Renal pelvis (tissue), 4 donors: ENCODE measurements around the gene KDM5B. TPM values are rescaled to one million over a fixed set of nuclear protein-coding genes. Genes with fewer than 3 reads are reported as not detected.
A peak's percentile ranks its signal among the peaks of the same experiment; 100 is the strongest.
"Not testable (repeated sequence)": the region's sequence is repeated elsewhere in the genome, so short reads cannot be mapped to it uniquely, and the experiment has no call there.

ENCODE experiments used
- DNase-seq: peaks from one replicate; pipeline ENCODE4 v3.0.0-alpha.2; 2013
- polyA plus RNA-seq, 3 donors: library from polyadenylated mRNA; unstranded; fragments of 120-200 nt; gene quantifications; one replicate each; pipeline ENCODE4 v1.2.1, GENCODE V29; 2013; ENCODE audit not compliant: insufficient read length in 3 of 3

KDM5B gene
- polyA plus RNA-seq, 3 donors, result 90.6 to 107 (median 97.8) TPM

DNA sequence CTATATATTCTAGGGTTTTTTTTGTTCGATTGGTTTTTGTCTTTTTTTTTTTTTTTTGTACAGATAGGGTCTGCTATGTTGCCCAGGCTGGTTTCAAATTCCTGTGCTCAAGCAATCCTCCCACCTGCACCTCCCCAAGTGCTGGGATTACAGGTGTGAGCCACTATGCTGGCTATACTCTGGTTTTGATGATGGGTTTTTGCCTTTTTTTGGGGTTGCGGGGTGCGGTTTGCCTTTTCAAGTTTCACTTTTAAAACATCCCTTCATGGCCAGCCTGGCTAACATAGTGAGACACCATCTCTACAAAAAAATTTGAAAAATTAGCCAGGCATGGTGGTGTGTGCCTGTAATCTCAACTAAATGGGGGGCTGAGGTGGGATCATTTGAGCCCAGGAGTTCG lies 10.0 kb downstream of the KDM5B start:
- DNase-seq, result no peak

DNA sequence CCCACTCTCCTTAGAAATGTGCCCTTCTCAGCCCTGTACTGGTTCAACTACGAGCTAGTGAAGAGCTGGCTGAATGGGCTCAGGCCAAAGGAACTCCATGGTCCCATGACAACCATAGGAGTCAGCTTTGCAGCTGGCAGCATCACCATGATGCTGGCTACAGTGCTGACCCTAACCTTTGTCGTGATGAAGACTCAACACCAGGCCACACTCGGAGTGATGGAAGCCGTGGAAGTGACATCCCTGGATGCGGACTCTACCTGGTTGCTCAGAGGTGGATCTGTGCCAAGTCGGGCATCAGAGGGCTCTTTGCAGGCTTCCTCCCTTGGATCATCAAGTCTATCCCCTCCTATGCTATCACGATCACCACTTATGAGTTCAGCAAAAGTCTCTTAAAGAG lies 11.6 kb downstream of the KDM5B start:
- no peak for DNase-seq

GRCh38 chr1:202794931-202795330 lies 13.3 kb downstream of the KDM5B start:
- DNase-seq, result not testable (repeated sequence)

GRCh38 chr1:202794051-202794740 lies 14.0 kb downstream of the KDM5B start:
- no peak for DNase-seq

DNA sequence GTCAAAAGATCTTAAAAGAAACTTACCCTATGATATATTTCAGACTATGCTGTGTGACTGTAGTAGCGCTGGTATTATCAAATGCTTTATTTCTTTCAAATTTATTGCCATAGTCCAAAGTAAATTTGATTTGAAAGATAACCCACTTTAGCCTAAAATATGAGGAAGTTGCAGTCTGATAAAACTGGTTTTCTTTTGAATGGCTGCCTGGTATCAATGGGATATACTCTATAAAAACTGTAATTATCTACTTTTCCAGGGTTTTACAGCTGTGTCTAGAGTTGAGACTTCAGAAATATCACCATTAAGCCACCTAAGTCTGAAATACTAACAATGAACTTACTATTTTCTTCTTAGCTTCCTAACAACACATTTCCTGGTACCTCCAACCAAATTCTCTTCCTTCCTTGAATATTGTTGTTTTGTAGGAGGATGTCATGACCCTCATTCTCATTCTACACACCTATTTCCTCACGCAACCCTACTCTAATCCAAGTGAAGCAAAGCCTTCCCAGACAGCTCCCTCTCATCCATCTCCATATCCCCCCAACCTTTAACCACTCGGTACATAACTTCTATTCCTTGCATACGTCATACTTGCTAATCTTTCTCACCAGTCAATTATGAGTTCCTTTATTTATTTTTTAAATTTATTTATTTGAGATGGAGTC lies 17.0 kb downstream of the KDM5B start:
- DNase-seq, result no peak

- DNase-seq, result no peak
These were observed 19.4 kb downstream of the KDM5B start for GRCh38 chr1:202788800-202789199.

DNA sequence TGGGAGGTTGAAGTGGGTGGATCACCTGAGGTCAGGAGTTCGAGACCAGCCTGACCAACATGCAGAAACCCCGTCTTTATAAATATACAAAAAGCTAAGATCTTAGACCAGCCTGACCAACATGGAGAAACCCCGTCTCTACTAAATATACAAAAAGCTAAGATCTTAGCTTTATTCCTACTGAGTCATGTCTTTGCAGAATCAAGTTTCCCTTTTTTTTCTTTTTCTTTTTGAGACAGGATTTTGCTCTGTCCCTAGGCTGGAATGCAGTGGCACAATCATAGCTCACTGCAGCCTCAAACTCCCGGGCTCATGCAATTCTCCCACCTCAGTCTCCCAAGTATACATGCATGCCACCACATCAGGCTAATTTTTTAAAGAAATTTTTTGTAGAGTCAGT lies 21.4 kb downstream of the KDM5B start:
- no peak for DNase-seq

DNA sequence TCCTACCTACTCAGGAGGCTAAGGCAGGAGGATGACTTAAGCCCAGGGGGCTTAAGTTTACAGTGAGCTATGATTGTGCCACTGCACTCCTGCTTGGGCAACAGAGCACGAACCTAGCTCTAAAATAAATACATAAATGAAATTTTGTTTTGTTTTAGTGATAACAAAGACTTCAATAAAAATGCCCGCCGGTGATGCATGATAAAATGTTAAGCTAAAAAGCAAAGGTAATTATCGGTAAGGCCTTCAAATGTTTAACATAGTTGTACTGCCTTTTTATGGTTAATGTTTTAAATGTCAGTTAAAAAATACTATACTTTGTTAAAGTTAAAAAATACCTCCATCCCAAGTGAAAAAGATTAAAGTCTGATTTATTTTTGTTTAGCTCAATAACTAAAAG lies 27.0 kb downstream of the KDM5B start:
- no peak for DNase-seq

- no peak for DNase-seq
These were observed 38.1 kb downstream of the KDM5B start for GRCh38 chr1:202770135-202770534.

GRCh38 chr1:202765721-202766120 lies 42.5 kb downstream of the KDM5B start:
- DNase-seq, result no peak

DNA sequence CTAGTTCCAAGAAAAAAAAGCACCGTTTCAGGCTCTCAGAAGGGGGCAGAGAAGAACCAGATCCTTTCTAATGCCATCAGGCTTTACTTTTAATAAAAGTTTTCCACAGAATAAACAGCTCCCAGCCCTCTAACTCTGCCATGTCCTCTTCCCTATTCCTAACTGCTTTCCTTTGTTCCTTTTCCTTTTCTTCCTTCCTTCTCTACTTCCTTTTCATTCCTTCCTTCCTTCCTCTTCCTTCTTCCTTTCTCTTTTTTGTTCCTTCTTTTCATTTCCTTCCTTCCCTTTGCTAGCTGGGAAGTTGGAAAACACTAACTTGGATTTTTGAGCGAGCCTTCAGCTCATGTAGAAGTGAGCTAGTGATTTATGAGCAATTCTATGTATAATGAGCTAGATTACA lies 46.2 kb downstream of the KDM5B start:
- no peak for DNase-seq

DNA sequence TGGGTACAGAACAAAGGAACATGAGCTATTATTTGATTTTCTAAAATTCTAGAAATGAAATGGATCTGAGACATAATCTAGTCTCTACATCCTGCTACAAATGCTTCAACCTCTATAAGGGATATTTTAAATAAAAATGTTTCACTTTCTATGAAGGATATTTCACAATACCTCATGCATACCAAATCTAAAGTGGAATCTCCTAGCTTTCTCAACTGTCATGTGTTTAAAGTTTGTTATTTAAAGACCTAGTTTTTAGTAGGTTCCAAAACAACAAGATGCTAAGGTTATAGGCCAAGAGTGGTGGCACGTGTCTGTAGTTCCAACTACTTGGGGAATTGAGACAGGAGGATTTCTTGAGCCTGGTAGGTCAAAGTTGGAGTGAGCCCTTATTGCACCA lies 47.6 kb downstream of the KDM5B start:
- DNase-seq, result no peak

GRCh38 chr1:202756391-202756790 lies 51.8 kb downstream of the KDM5B start:
- DNase-seq, result no peak

DNA sequence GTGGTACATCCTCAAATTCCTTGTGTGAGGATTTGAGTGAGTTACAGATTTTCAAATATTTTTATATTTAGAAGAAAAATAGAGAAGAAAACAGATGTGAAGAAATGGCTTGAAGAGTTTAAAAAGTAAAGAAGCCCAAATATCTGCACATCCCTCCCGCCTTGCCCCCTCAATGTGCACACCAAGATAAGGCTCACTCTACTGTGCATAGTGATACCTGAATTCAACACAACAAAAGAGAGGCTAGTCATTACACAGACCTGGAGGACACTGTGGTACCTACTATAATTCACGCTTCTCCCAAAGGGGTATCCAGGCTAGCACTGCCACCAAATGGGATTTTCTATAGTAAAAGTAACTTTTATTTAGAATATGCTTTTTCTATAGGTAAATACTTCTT lies 53.9 kb downstream of the KDM5B start:
- no peak for DNase-seq

DNA sequence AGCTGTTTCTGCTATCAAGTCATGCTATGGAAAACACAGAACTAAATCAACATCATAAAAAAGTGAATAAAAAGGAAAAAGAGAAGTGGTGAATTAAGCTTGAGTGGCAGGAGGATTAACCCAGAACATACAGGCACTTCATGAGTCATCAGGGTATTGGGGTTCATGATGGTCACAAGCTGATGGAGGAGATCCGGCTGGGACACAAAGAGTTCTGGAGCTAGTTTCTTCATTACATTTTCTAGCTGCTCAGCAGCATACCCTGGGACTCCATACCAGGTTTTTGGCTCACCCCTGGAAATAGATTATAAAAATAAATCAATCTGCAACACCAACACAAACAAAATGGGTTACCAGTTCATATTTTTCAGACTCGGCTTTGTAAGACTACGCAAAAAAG lies 55.4 kb downstream of the KDM5B start:
- peak; percentile 78 for DNase-seq

GRCh38 chr1:202750761-202751160 lies 57.5 kb downstream of the KDM5B start:
- no peak for DNase-seq

DNA sequence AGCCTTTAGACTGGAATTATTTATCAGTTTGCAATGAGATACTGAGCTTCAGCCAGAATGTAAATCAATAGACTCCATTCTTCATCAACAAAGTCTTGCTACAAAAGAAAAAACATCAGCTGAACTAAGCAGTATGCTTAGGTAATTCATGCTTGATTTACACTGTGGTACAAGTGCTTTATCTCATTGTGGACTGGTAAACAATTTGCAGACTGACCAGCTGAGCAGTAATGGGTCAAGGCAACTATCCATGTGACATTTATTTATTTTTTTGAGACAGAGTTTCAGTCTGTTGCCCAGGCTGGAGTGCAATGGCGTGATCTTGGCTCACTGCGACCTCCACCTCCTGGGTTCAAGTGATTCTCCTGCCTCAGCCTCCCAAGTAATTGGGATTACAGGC lies 58.2 kb downstream of the KDM5B start:
- DNase-seq, result no peak

GRCh38 chr1:202745323-202745888 lies 62.8 kb downstream of the KDM5B start:
- no peak for DNase-seq

GRCh38 chr1:202744770-202745169 lies 63.5 kb downstream of the KDM5B start:
- not testable (repeated sequence) for DNase-seq

- no peak for DNase-seq
These were observed 65.7 kb downstream of the KDM5B start for GRCh38 chr1:202742496-202742895.

DNA sequence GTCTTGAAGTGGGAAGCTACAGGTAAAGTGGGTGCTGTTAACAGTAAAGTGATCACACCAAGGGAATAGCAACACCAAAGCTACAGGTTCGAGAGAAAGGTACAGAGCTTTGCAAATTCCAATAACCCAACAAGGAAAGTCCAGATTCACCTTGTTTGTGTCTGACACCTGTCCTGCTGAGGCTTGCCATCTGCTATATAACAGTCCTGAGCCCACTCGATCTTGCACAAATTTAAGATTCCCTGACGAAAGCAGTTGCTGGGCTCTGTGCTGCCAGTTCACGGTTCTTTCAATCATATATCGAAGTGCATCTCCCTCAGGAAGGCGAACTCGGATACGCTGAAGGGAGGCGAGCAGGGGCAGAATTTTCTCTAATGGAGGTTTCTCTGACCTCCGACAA lies 75.0 kb downstream of the KDM5B start:
- no peak for DNase-seq

GRCh38 chr1:202728951-202729350 lies 79.3 kb downstream of the KDM5B start:
- DNase-seq, result no peak

DNA sequence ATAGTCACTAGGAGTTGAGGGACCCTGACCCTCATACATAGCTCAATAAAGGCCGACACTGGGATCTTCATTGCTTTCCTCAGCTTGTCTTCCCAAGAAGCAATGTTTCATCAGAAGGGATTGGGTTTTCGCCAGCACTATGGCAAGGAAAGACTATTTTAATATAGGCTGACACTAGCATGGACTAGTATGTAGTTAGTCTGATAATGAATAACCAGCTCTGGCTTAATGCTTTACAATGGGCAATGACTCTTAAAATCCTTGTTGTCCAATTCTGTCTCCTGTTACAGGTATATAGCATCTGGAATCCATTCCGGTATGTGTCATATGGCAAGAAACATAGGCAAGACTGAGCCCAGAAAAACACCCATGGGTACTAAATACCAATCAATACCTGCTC lies 82.7 kb downstream of the KDM5B start:
- peak; percentile 12 for DNase-seq

GRCh38 chr1:202723708-202724107 lies 84.5 kb downstream of the KDM5B start:
- DNase-seq, result no peak
